IPS-15b (cell line): ENCODE measurements around the gene GAK.

Source experiments
- H3K27me3 ChIP-seq: one replicate; pipeline ENCODE4 v1.6.1; 2013; ENCODE audit warnings: low read length; ENCODE audit not compliant: control insufficient read depth, insufficient read depth
- H3K36me3 ChIP-seq: one replicate; pipeline ENCODE4 v1.6.1; 2013; ENCODE audit warnings: low read length; ENCODE audit not compliant: control insufficient read depth, insufficient read depth
- H3K4me1 ChIP-seq: one replicate; pipeline ENCODE4 v1.6.1; 2013; ENCODE audit warnings: mild to moderate bottlenecking, low read length; ENCODE audit not compliant: control insufficient read depth, insufficient read depth
- H3K4me3 ChIP-seq: one replicate; pipeline ENCODE4 v1.5.1; 2013; ENCODE audit warnings: low read depth, low read length
- H3K9ac ChIP-seq: one replicate; pipeline ENCODE4 v1.6.1; 2013; ENCODE audit warnings: low read depth, mild to moderate bottlenecking, low read length
- H3K9me3 ChIP-seq: one replicate; pipeline ENCODE4 v1.6.1; 2013; ENCODE audit warnings: mild to moderate bottlenecking, low read length; ENCODE audit not compliant: control insufficient read depth, insufficient read depth

GAK gene

GRCh38 chr4:874056-874455, 58.1 kb downstream of the GAK start:
- Histone ChIP-seq H3K9ac (no peak overlapping the region), H3K4me3 (no peak overlapping the region), H3K4me1 (no peaks in the 10 kb centered on the region), H3K27me3 (no peaks in the 10 kb centered on the region), H3K9me3 (no peaks in the 10 kb centered on the region), H3K36me3 (peaks cover 48% of the 10 kb centered on the region)

GRCh38 chr4:872241-872981, 59.7 kb downstream of the GAK start:
- Histone ChIP-seq H3K4me1 (no peaks in the 10 kb centered on the region), H3K9me3 (no peaks in the 10 kb centered on the region), H3K4me3 (no peak overlapping the region), H3K36me3 (peaks cover 50% of the 10 kb centered on the region), H3K9ac (no peak overlapping the region), H3K27me3 (no peaks in the 10 kb centered on the region)

DNA sequence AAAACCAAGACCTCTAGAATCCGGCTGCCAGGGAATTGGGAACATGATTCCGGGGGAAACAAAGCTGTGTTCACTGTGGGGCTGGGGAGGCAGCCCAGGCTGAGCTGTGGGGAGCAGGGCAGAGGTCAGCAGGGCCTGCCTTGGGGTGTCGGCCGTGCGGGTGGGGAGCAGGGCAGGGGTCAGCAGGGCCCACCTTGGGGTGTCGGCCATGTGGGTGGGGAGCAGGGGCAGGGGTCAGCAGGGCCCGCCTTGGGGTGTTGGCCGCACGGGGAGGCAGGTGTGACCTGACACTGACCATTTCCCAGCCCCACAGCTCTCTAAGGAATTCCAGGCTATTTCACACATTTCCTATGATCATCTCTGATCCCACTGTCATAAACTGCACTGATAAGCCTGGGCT, 60.6 kb downstream of the GAK start:
- H3K36me3 ChIP-seq = peaks cover 51% of the 10 kb centered on the region
- no peak overlapping the region for H3K9ac ChIP-seq
- H3K27me3 ChIP-seq = no peaks in the 10 kb centered on the region
- H3K4me1 ChIP-seq = no peaks in the 10 kb centered on the region
- no peaks in the 10 kb centered on the region for H3K9me3 ChIP-seq
- no peak overlapping the region for H3K4me3 ChIP-seq

DNA sequence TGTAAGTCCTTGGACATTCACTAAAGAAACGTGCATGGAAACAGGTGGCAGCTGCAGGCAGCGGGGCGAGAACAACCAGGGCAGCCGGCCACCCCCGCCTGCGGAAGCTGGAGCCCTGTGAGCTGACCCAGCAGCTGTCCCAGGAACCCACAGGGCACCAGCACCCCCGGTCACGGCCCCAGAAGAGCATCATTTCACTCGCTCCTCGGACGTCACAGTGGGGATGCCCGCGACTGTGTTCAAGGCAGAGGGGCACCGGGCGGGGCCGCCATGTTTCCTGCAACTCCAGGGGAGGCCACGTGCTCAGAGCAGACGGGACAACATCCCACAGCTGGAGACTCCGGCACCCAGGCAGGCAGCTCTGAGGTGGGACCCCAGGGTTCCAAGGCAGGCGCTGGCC, 61.2 kb downstream of the GAK start:
- H3K4me3 ChIP-seq = no peak overlapping the region
- H3K9me3 ChIP-seq = no peaks in the 10 kb centered on the region
- H3K9ac ChIP-seq = no peak overlapping the region
- no peaks in the 10 kb centered on the region for H3K27me3 ChIP-seq
- no peaks in the 10 kb centered on the region for H3K4me1 ChIP-seq
- peaks cover 51% of the 10 kb centered on the region for H3K36me3 ChIP-seq

- Histone ChIP-seq H3K9ac (no peak overlapping the region), H3K36me3 (peaks cover 61% of the 10 kb centered on the region), H3K4me3 (no peak overlapping the region), H3K4me1 (no peaks in the 10 kb centered on the region), H3K9me3 (no peaks in the 10 kb centered on the region), H3K27me3 (no peaks in the 10 kb centered on the region)
Observed at GRCh38 chr4:869776-870175, 62.3 kb downstream of the GAK start.

DNA sequence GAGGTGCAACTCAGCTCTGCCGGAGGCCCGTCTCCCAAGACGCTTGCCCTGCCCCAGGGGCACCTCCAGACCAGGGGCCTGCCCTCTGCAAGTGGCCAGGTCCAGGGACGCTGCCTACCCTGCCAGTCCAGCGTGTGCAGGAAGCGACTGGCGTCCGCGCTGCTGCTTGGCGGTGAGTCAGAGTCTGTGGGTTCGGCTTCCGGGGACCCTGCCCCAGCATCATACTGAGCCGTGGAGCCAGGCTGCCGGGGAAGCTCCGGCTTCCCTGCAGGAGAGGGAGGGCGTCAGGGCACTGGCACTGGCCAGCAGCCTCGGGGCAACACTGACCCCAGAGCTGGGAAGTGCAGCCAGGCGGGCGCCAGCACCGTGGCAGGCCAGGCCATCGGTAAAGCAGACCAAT, 63.7 kb downstream of the GAK start:
- H3K4me3 ChIP-seq = no peak overlapping the region
- H3K9me3 ChIP-seq = no peaks in the 10 kb centered on the region
- no peaks in the 10 kb centered on the region for H3K4me1 ChIP-seq
- no peak overlapping the region for H3K9ac ChIP-seq
- H3K27me3 ChIP-seq = no peaks in the 10 kb centered on the region
- H3K36me3 ChIP-seq = peaks cover 65% of the 10 kb centered on the region

DNA sequence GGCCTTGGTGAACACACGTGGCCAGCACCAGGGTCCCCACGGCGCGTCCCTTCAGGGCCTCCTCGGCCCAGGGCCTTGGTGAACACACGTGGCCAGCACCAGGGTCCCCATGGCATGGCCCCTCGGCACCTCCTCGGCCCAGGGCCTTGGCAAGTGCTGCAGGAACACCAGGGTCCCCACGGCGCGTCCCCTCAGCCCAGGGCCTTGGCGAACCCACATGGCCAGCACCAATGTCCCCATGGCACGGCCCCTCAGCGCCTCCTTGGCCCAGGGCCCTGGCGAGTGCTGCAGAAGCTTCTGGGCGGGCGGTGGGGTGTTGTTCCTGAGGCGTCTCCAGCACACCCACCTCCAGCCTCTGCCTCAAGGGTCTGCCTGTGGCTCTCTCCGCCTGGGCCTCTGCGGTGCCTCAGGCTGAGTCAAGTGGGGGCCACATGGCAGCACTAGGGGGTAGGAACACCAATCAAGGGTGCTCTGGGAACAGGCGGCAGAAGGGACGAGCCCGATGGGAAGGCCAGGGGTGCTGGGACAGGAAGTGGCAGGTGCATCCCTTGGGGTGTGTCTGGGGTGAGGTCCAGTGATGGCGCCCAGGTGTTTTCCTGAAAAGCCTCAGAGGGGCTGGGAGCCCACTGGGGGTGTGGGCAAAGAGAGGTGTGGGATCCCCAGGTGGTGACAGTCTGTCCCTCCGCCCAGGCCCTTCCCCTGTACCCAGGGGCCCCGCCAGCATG, 64.4 kb downstream of the GAK start:
- no peak overlapping the region for H3K4me3 ChIP-seq
- no peaks in the 10 kb centered on the region for H3K4me1 ChIP-seq
- no peaks in the 10 kb centered on the region for H3K27me3 ChIP-seq
- H3K36me3 ChIP-seq = peaks cover 72% of the 10 kb centered on the region
- no peak overlapping the region for H3K9ac ChIP-seq
- no peaks in the 10 kb centered on the region for H3K9me3 ChIP-seq

DNA sequence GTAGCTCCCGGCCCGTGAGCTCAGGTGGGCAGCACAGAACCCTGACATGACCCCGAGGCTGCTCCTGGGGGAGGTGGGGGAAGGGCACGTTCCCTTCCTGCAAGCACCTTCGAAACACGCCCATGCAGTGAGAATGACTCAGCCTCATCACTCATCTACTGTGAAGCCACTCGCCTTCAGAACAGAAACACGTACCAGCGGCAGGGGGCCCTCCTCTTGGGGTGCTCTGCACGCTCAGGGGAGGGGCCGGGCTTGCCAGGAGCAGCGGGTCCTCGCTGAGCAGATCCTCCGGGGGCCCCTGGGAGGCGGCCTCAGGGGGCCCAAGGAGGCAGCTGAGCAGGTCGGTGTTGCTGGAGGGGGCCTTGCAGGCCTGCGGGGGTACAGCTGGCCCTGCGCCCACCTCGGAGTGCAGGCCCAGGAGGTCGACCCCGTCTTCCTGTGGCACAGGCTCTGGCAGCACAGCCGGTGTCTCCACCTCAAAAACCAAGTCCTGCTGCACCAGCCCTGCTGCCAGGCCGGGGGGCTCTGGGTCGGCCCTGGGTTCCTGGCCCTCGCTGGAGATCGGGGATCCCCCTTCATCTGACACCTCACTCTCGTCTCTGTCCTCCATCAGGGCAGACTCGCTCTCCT, 65.2 kb downstream of the GAK start:
- Histone ChIP-seq H3K4me1 (no peaks in the 10 kb centered on the region), H3K9me3 (no peaks in the 10 kb centered on the region), H3K36me3 (peaks cover 70% of the 10 kb centered on the region), H3K9ac (no peak overlapping the region), H3K4me3 (no peak overlapping the region), H3K27me3 (no peaks in the 10 kb centered on the region)

GRCh38 chr4:866068-866760, 65.9 kb downstream of the GAK start:
- peaks cover 75% of the 10 kb centered on the region for H3K36me3 ChIP-seq
- H3K9me3 ChIP-seq = no peaks in the 10 kb centered on the region

DNA sequence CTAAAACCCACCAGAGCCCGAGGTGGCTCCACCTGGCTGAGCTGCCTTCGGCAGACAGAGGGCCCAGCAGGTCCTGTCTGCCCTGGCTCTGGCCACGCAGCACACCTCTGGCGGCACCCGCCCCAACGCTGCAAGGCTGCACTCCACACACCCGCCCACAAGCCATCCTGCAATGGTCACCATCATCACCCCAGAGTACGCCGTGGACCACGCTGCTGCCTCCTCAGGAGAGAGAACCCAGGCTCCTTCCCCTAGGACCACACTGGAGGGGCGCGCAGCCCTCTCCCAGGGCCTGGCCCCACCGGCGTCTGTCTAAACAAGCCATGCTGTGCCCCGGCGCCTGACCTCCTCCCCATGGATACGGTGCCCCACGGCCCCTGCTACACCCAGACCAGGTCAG, 66.5 kb downstream of the GAK start:
- Histone ChIP-seq H3K4me1 (no peaks in the 10 kb centered on the region), H3K4me3 (no peak overlapping the region), H3K9me3 (no peaks in the 10 kb centered on the region), H3K9ac (no peak overlapping the region), H3K27me3 (no peaks in the 10 kb centered on the region), H3K36me3 (peaks cover 75% of the 10 kb centered on the region)

More at GRCh38 chr4:866068-866760, 65.9 kb downstream of the GAK start:
- no peaks in the 10 kb centered on the region for H3K4me1 ChIP-seq
- no peaks in the 10 kb centered on the region for H3K27me3 ChIP-seq
- H3K9ac ChIP-seq = no peak overlapping the region
- H3K4me3 ChIP-seq = no peak overlapping the region

GRCh38 chr4:865121-865465, 67.0 kb downstream of the GAK start:
- Histone ChIP-seq H3K4me1 (no peaks in the 10 kb centered on the region), H3K9ac (no peak overlapping the region), H3K36me3 (peaks cover 74% of the 10 kb centered on the region), H3K27me3 (no peaks in the 10 kb centered on the region), H3K4me3 (no peak overlapping the region), H3K9me3 (no peaks in the 10 kb centered on the region)
